ENCODE measurements around the gene ZNF638. TPM values are rescaled to one million over a fixed set of nuclear protein-coding genes. Genes with fewer than 3 reads are reported as not detected.

ZNF638 gene
- total RNA-seq, 4 donors from 2014 or later = 202 to 286 (median 252) TPM

DNA sequence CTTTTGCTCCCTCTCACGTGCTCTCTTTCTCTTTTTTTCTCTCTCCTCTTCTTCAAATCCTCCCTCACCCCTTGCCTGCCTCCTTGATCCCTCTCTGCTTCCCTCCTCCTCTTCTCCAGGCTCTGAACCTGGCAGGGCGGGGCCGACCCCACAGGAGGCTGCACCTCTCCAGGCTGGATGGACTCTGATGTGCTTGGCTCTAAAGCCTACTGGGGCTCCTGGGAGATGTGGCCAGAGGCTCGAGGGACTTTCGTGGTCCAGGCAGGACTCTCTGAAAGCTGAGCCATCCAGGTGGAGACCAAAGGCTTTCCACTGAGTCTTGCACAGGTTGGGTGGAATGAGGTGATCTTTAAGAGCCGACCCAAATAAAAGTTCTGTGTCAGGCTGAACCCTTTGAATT is 147.2 kb downstream of the ZNF638 start:
- H3K27ac ChIP-seq = no peak overlapping the region
- 69% methylated on average over 6 of the region's 6 CpGs for WGBS, 2 donors
- DNase-seq (ENCODE audit: low spot score in 2 of 2) = no peak
- H3K27me3 ChIP-seq = no peaks in the 10 kb centered on the region
- no peak overlapping the region for H3K4me3 ChIP-seq
- TF ChIP-seq POLR2A (IDR thresholded peaks at IDR 0.05) = no peak
- TF ChIP-seq EP300 (IDR thresholded peaks at IDR 0.05) = no peak
- TF ChIP-seq, protein P1, sequence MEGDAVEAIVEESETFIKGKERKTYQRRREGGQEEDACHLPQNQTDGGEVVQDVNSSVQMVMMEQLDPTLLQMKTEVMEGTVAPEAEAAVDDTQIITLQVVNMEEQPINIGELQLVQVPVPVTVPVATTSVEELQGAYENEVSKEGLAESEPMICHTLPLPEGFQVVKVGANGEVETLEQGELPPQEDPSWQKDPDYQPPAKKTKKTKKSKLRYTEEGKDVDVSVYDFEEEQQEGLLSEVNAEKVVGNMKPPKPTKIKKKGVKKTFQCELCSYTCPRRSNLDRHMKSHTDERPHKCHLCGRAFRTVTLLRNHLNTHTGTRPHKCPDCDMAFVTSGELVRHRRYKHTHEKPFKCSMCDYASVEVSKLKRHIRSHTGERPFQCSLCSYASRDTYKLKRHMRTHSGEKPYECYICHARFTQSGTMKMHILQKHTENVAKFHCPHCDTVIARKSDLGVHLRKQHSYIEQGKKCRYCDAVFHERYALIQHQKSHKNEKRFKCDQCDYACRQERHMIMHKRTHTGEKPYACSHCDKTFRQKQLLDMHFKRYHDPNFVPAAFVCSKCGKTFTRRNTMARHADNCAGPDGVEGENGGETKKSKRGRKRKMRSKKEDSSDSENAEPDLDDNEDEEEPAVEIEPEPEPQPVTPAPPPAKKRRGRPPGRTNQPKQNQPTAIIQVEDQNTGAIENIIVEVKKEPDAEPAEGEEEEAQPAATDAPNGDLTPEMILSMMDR (IDR thresholded peaks at IDR 0.05) = no peak
- peaks cover 0 to 17% (median 0%) of the 10 kb centered on the region in 4 donors for H3K9me3 ChIP-seq
- no peaks in the 10 kb centered on the region for H3K36me3 ChIP-seq
- H3K4me1 ChIP-seq = no peaks in the 10 kb centered on the region

DNA sequence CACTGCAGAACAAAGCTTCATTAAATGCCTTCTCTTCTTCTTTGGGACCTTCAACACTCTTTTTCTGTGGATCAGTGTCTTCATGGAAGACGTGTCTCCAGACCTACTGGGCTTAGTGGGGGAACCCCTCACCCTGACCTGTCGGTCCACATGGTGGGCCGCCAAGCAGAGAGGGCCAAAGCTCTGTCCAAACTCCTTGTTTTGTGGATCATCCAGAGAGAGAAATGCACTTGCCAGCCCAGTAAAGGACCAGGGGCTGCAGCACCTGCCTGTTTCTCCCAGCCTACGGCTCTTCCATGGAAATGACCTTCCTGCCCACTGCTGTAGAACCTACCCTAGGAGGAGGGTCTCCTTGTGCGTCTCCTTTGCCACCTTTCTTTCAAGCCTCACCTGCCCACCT is 147.7 kb downstream of the ZNF638 start:
- no peak for DNase-seq (ENCODE audit: low spot score in 2 of 2)
- 87 to 94% methylated on average over 5 of the region's 5 CpGs for WGBS, 2 donors
- no peaks in the 10 kb centered on the region for H3K4me1 ChIP-seq
- TF ChIP-seq POLR2A (IDR thresholded peaks at IDR 0.05) (no peak), EP300 (IDR thresholded peaks at IDR 0.05) (no peak)
- TF ChIP-seq, protein P1 (IDR thresholded peaks at IDR 0.05) = no peak
- peaks cover 0 to 17% (median 0%) of the 10 kb centered on the region in 4 donors for H3K9me3 ChIP-seq
- no peaks in the 10 kb centered on the region for H3K27me3 ChIP-seq
- no peak overlapping the region for H3K4me3 ChIP-seq
- no peaks in the 10 kb centered on the region for H3K36me3 ChIP-seq
- no peak overlapping the region for H3K27ac ChIP-seq

DNA sequence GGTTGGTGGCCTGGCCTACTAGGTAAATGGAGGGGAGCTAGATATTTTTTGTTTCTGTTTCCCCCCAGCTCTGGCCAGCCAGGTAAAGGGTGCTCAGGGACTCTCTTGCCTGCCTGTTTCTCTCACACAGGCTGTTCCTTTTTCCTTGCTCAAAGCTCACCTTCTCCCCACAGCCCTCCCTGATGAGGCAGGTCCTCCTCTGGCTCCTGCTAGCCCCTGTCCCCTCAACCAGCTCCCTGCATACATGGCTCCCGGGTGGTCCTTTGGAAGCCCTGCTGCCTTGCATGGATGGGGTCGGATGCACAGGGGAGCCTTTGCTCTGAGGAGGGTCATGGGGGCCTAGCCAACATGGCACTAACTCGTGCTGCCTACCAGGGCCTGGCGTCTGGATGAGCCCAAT is 149.5 kb downstream of the ZNF638 start:
- 89 to 95% methylated on average over 4 of the region's 4 CpGs for WGBS, 2 donors

DNA sequence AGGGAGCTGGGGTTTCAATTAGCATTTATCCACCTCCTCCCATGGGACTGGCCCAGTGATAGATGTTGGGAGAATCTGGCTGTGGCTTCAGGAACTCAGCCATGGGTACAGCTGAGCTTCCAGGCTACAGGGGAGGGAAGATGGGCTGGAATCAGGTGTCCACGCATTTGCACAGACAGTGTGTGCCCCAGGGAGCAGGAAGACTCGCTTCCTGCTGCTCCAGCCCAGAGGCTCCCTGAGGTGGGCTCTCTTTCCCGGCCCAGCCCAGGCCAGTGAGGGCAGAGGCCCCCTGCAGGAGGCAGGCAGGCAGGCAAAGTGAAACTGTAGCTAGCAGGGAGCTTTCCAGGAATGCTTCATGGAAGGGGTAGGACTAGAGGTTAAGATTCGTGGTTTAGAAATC is 150.5 kb downstream of the ZNF638 start:
- Histone ChIP-seq H3K9me3 (peaks cover 0 to 16% (median 0%) of the 10 kb centered on the region in 4 donors), H3K4me3 (no peak overlapping the region), H3K36me3 (no peaks in the 10 kb centered on the region), H3K4me1 (no peaks in the 10 kb centered on the region), H3K27ac (no peak overlapping the region), H3K27me3 (no peaks in the 10 kb centered on the region)
- no peak for DNase-seq (ENCODE audit: low spot score in 2 of 2)
- 56 to 59% methylated on average over 4 of the region's 4 CpGs for WGBS, 2 donors
- no peak for TF ChIP-seq POLR2A (IDR thresholded peaks at IDR 0.05)
- TF ChIP-seq, protein P1 (IDR thresholded peaks at IDR 0.05) = no peak
- no peak for TF ChIP-seq EP300 (IDR thresholded peaks at IDR 0.05)

More for the DNA sequence above, 149.5 kb downstream of the ZNF638 start:
- no peaks in the 10 kb centered on the region for H3K27me3 ChIP-seq
- H3K4me3 ChIP-seq = no peak overlapping the region
- H3K4me1 ChIP-seq = no peaks in the 10 kb centered on the region
- no peak overlapping the region for H3K27ac ChIP-seq
- H3K36me3 ChIP-seq = no peaks in the 10 kb centered on the region
- no peak for TF ChIP-seq EP300 (IDR thresholded peaks at IDR 0.05)
- TF ChIP-seq, protein P1 (IDR thresholded peaks at IDR 0.05) = no peak
- no peak for TF ChIP-seq POLR2A (IDR thresholded peaks at IDR 0.05)
- DNase-seq (ENCODE audit: low spot score in 2 of 2) = no peak
- H3K9me3 ChIP-seq = peaks cover 0 to 17% (median 0%) of the 10 kb centered on the region in 4 donors

- H3K27ac ChIP-seq = no peak overlapping the region
- 88 to 91% methylated on average over 10 of the region's 10 CpGs for WGBS, 2 donors
- no peaks in the 10 kb centered on the region for H3K27me3 ChIP-seq
- no peaks in the 10 kb centered on the region for H3K36me3 ChIP-seq
- DNase-seq (ENCODE audit: low spot score in 2 of 2) = no peak
- H3K9me3 ChIP-seq = peaks cover 0 to 6% (median 0%) of the 10 kb centered on the region in 4 donors
- no peak overlapping the region for H3K4me3 ChIP-seq
- no peak for TF ChIP-seq EP300 (IDR thresholded peaks at IDR 0.05)
- TF ChIP-seq POLR2A (IDR thresholded peaks at IDR 0.05) = no peak
- TF ChIP-seq, protein P1 (IDR thresholded peaks at IDR 0.05) = no peak
- H3K4me1 ChIP-seq = no peaks in the 10 kb centered on the region
Observed at GRCh38 chr2:71483246-71483645, 151.7 kb downstream of the ZNF638 start.
